ENCODE measurements around the gene EXOC1.

The EXOC1 gene

DNA sequence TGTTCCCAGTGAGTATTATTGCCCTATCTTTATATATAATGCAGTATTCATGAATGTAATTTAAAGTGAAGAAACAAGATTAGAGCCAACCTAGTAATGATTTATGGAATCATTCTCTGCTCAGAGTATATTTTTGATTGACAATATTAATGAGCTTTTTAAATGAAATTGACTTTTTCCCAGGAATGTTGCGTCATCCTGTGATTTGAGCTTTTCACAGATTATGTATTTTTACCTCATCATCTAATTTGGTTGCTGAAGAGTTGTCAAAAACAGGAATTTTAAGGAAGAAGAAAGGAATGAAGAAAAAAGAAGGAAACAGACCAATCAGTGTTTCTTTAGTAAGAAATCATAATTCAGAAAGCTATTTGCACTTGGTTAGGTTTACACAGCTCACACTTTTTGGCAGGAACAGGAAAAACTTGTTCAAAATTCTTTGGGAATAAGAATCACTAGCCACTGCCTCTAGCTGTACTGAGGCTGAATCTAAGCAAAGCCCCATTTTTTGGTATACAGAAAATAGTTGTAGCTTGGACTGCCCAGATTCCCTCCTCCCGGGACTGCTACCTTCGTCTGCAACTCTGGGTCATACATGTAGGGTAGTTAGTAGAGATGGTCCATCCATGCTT, 27.3 kb downstream of the EXOC1 start:
- H3K27ac ChIP-seq (ENCODE audit: low read length), result no peak overlapping the region
- no peak overlapping the region for H3K9ac ChIP-seq (ENCODE audit: low read length)
- peaks cover 13% of the 10 kb centered on the region for H3K36me3 ChIP-seq (ENCODE audit: control insufficient read depth, low read depth, low read length)
- H3K27me3 ChIP-seq (ENCODE audit: control insufficient read depth, insufficient read depth, low read length), result no peaks in the 10 kb centered on the region
- H3K4me1 ChIP-seq (ENCODE audit: control insufficient read depth, low read depth, low read length), result no peaks in the 10 kb centered on the region
- no peak overlapping the region for H3K4me3 ChIP-seq (ENCODE audit: low read length)
- no peaks in the 10 kb centered on the region for H3K9me3 ChIP-seq (ENCODE audit: control insufficient read depth, low read depth, low read length)

DNA sequence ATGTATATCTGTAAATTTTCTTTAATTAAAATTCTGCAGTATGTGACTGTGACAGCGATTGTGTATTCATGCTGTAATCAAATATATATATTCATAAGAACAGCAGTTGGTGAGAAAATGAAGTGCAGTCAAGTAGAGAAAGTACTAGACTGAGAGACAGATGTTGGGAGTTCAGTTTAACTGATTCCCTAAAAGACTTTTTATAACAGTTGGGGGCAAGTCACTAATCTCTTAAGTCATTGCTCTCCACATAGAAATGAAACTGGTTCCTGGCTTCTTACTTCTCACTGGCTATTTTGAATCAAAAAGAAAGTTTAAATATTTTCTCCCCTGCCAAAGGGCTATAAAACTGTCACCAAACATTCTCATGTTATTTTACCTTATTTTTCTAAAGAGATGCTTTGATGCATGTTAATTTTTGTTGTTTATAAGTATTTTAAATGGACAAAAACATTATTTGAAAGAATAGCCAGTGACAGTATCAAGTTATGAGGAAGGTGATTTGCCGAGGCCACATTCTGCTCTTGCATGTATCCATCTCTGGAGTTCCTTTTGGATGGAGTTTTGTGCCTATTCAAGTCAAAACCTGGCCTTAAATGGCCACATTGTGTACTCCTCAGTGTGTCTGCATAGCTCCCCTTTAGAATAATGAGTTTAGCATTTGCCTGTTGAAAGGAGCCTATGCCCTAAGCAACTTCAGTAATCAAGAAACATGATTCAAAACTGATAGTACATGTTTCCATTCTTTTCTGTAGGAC, 30.8 kb downstream of the EXOC1 start:
- H3K27ac ChIP-seq (ENCODE audit: low read length), result no peak overlapping the region
- peaks cover 5% of the 10 kb centered on the region for H3K36me3 ChIP-seq (ENCODE audit: control insufficient read depth, low read depth, low read length)
- H3K4me3 ChIP-seq (ENCODE audit: low read length), result no peak overlapping the region
- no peaks in the 10 kb centered on the region for H3K27me3 ChIP-seq (ENCODE audit: control insufficient read depth, insufficient read depth, low read length)
- no peaks in the 10 kb centered on the region for H3K9me3 ChIP-seq (ENCODE audit: control insufficient read depth, low read depth, low read length)
- H3K4me1 ChIP-seq (ENCODE audit: control insufficient read depth, low read depth, low read length), result no peaks in the 10 kb centered on the region
- no peak overlapping the region for H3K9ac ChIP-seq (ENCODE audit: low read length)

DNA sequence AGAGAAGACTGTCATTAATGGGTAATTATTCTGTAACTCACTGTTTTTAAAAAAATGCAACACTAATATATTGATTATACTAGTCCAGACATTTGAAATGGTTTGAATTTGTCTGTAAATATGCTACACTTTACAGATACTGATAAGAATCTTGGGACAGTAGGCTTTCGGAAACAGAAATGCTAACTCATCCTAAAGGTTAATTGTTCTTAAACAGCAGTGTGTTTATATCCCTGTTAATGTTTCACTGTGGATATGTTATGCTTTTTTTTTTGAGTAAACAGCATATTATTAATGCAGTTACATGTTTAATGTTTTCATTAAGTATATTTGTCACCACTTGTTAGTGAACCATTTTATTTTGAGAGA, 31.4 kb downstream of the EXOC1 start:
- H3K9ac ChIP-seq (ENCODE audit: low read length), result no peak overlapping the region
- H3K4me1 ChIP-seq (ENCODE audit: control insufficient read depth, low read depth, low read length), result no peaks in the 10 kb centered on the region
- H3K27me3 ChIP-seq (ENCODE audit: control insufficient read depth, insufficient read depth, low read length), result no peaks in the 10 kb centered on the region
- no peak overlapping the region for H3K27ac ChIP-seq (ENCODE audit: low read length)
- no peaks in the 10 kb centered on the region for H3K9me3 ChIP-seq (ENCODE audit: control insufficient read depth, low read depth, low read length)
- H3K36me3 ChIP-seq (ENCODE audit: control insufficient read depth, low read depth, low read length), result peaks cover 5% of the 10 kb centered on the region
- no peak overlapping the region for H3K4me3 ChIP-seq (ENCODE audit: low read length)

DNA sequence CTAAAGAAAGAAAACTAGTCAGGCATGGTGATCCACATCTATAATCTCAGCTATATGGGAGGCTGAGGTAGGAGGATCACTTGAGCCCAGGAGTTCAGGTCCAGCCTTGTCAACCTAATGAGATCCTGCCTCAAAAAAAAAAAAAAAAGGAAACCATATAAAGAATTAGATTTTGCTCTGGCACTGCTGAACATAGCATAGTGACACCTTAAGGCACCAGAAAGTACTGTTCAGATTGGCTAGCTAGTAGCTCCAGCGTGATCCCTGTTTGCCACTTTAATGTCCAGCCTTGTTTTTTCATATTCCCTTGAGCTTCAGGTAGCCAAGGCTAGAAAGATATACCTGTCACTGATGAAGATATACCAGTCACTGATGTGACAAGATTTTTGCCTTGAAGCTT, 34.1 kb downstream of the EXOC1 start:
- no peak overlapping the region for H3K27ac ChIP-seq (ENCODE audit: low read length)
- H3K36me3 ChIP-seq (ENCODE audit: control insufficient read depth, low read depth, low read length), result peaks cover 3% of the 10 kb centered on the region
- no peaks in the 10 kb centered on the region for H3K4me1 ChIP-seq (ENCODE audit: control insufficient read depth, low read depth, low read length)
- H3K9me3 ChIP-seq (ENCODE audit: control insufficient read depth, low read depth, low read length), result no peaks in the 10 kb centered on the region
- no peaks in the 10 kb centered on the region for H3K27me3 ChIP-seq (ENCODE audit: control insufficient read depth, insufficient read depth, low read length)
- no peak overlapping the region for H3K4me3 ChIP-seq (ENCODE audit: low read length)
- H3K9ac ChIP-seq (ENCODE audit: low read length), result no peak overlapping the region

DNA sequence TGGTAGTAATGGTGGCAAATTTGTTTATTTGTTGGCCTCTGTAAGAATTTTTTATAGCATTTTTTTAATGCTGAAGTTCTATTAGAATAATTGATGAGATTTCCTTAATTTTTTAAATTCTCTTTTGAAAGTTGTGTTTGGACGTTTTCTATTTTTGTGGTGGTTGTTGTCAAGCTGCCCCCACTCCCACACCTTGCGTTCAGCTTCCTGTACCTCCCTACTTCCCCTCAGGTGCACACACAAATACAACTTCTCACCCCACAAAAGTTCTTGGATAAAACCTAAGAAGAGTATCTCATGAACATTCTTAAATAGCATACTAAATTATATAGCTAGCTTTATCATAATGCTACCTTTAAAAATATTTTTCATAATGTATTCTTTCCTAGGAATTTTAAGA, 38.7 kb downstream of the EXOC1 start:
- no peak overlapping the region for H3K27ac ChIP-seq (ENCODE audit: low read length)
- no peak overlapping the region for H3K9ac ChIP-seq (ENCODE audit: low read length)
- no peaks in the 10 kb centered on the region for H3K27me3 ChIP-seq (ENCODE audit: control insufficient read depth, insufficient read depth, low read length)
- H3K9me3 ChIP-seq (ENCODE audit: control insufficient read depth, low read depth, low read length), result no peaks in the 10 kb centered on the region
- H3K4me1 ChIP-seq (ENCODE audit: control insufficient read depth, low read depth, low read length), result no peaks in the 10 kb centered on the region
- no peak overlapping the region for H3K4me3 ChIP-seq (ENCODE audit: low read length)
- peaks cover 3% of the 10 kb centered on the region for H3K36me3 ChIP-seq (ENCODE audit: control insufficient read depth, low read depth, low read length)

DNA sequence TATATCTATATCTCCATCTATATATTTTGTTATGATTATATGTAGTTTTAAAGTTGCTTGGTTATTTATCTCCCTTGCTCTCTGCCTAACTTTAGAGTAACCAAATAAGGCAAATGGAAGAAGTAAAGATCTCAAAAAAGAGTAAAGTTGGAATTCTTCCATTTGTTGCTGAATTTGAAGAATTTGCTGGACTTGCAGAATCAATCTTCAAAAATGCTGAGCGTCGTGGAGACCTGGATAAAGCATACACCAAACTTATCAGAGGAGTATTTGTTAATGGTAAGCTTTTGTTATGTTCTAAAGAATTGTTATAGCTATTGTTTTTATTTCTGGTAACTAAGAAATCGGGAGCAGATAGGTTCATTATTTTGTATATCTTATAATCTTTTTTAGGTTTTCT, 43.2 kb downstream of the EXOC1 start:
- Histone ChIP-seq H3K9ac (ENCODE audit: low read length) (no peak overlapping the region), H3K27ac (ENCODE audit: low read length) (no peak overlapping the region), H3K9me3 (ENCODE audit: control insufficient read depth, low read depth, low read length) (no peaks in the 10 kb centered on the region), H3K27me3 (ENCODE audit: control insufficient read depth, insufficient read depth, low read length) (no peaks in the 10 kb centered on the region), H3K4me3 (ENCODE audit: low read length) (no peak overlapping the region), H3K36me3 (ENCODE audit: control insufficient read depth, low read depth, low read length) (no peaks in the 10 kb centered on the region), H3K4me1 (ENCODE audit: control insufficient read depth, low read depth, low read length) (no peaks in the 10 kb centered on the region)

DNA sequence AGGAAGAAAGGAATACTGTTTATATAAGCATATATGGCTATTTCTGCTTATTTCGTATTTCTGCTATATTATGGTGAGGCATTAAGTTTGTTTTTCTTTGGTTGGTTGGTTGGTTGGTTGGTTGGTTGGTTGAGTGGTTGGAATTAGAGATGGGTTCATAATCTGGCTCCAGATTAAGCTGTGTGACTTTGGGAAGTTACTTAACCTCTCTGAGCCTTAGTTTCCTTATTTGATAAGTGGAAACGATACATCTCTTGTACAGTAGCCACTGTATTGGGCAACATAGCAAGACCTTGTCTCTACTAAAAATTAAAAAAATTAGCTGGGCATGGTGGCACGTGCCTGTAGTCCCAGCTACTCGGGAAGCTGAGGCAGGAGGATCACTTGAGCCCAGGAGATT, 49.2 kb downstream of the EXOC1 start:
- Histone ChIP-seq H3K36me3 (ENCODE audit: control insufficient read depth, low read depth, low read length) (no peaks in the 10 kb centered on the region), H3K4me1 (ENCODE audit: control insufficient read depth, low read depth, low read length) (no peaks in the 10 kb centered on the region), H3K27ac (ENCODE audit: low read length) (no peak overlapping the region), H3K9me3 (ENCODE audit: control insufficient read depth, low read depth, low read length) (no peaks in the 10 kb centered on the region), H3K9ac (ENCODE audit: low read length) (no peak overlapping the region), H3K27me3 (ENCODE audit: control insufficient read depth, insufficient read depth, low read length) (no peaks in the 10 kb centered on the region), H3K4me3 (ENCODE audit: low read length) (no peak overlapping the region)

GRCh38 chr4:55903577-55903976, 50.1 kb downstream of the EXOC1 start:
- no peaks in the 10 kb centered on the region for H3K9me3 ChIP-seq (ENCODE audit: control insufficient read depth, low read depth, low read length)
- no peak overlapping the region for H3K27ac ChIP-seq (ENCODE audit: low read length)
- no peaks in the 10 kb centered on the region for H3K36me3 ChIP-seq (ENCODE audit: control insufficient read depth, low read depth, low read length)
- H3K9ac ChIP-seq (ENCODE audit: low read length), result no peak overlapping the region
- no peaks in the 10 kb centered on the region for H3K4me1 ChIP-seq (ENCODE audit: control insufficient read depth, low read depth, low read length)
- H3K4me3 ChIP-seq (ENCODE audit: low read length), result no peak overlapping the region
- no peaks in the 10 kb centered on the region for H3K27me3 ChIP-seq (ENCODE audit: control insufficient read depth, insufficient read depth, low read length)

DNA sequence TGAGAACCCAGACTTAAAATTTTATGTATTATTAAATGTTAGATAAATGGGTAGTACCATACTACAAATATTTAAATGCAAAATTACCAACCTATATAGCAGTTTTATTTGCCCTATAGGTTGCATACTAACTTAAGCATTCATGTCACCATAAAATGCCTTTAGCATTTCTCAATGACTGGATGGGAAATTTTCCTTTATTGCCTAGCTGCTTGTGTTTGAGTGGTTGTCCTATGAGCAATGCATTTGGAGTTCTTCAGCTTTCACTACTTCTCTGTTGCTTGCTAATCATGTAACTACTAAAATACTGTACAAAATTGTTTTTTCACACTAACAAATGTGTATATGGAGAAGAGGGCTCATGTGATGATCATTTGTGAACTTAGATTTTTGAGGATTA, 51.1 kb downstream of the EXOC1 start:
- no peaks in the 10 kb centered on the region for H3K36me3 ChIP-seq (ENCODE audit: control insufficient read depth, low read depth, low read length)
- H3K4me1 ChIP-seq (ENCODE audit: control insufficient read depth, low read depth, low read length), result no peaks in the 10 kb centered on the region
- H3K9ac ChIP-seq (ENCODE audit: low read length), result no peak overlapping the region
- H3K4me3 ChIP-seq (ENCODE audit: low read length), result no peak overlapping the region
- no peaks in the 10 kb centered on the region for H3K9me3 ChIP-seq (ENCODE audit: control insufficient read depth, low read depth, low read length)
- H3K27ac ChIP-seq (ENCODE audit: low read length), result no peak overlapping the region
- no peaks in the 10 kb centered on the region for H3K27me3 ChIP-seq (ENCODE audit: control insufficient read depth, insufficient read depth, low read length)

DNA sequence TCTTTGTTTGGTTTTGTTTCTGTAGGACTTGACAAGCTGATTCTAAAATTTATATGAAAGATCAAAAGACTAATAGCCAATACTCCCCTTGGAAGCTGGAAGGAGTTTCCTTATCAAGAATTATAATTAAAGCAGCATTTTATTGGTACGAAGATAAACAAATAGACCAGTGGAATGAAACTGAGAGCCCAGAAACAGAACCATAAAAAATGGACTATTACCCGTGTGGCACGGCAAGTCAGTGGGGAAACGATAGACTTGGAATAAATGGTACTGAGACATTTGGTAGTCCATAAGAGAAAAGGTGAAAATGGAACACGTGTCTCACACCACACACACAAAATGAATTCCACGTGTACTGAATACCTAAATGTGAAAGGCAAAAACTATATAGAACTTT, 52.9 kb downstream of the EXOC1 start:
- no peaks in the 10 kb centered on the region for H3K36me3 ChIP-seq (ENCODE audit: control insufficient read depth, low read depth, low read length)
- H3K27me3 ChIP-seq (ENCODE audit: control insufficient read depth, insufficient read depth, low read length), result no peaks in the 10 kb centered on the region
- no peaks in the 10 kb centered on the region for H3K9me3 ChIP-seq (ENCODE audit: control insufficient read depth, low read depth, low read length)
- H3K4me3 ChIP-seq (ENCODE audit: low read length), result no peak overlapping the region
- no peak overlapping the region for H3K9ac ChIP-seq (ENCODE audit: low read length)
- no peaks in the 10 kb centered on the region for H3K4me1 ChIP-seq (ENCODE audit: control insufficient read depth, low read depth, low read length)
- H3K27ac ChIP-seq (ENCODE audit: low read length), result no peak overlapping the region

DNA sequence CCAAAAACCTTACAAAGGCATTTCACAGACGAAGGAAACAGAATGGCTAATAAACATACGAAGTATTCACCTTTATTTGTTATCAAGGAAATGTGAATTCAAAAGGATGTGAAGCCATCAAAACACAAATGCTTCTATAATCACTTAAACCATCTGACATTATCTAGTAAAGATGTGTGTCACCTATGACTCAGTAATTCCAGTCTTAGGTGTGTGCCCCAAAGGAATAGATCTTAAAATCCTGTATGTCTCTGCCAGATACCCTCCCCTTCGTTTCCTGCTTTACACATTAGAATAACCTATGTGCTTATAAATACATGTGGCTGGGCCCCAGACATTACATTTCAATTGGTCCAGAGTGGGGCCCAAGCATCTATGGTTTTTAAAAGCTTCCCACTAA, 53.5 kb downstream of the EXOC1 start:
- H3K36me3 ChIP-seq (ENCODE audit: control insufficient read depth, low read depth, low read length), result no peaks in the 10 kb centered on the region
- no peaks in the 10 kb centered on the region for H3K27me3 ChIP-seq (ENCODE audit: control insufficient read depth, insufficient read depth, low read length)
- H3K27ac ChIP-seq (ENCODE audit: low read length), result no peak overlapping the region
- no peaks in the 10 kb centered on the region for H3K4me1 ChIP-seq (ENCODE audit: control insufficient read depth, low read depth, low read length)
- no peaks in the 10 kb centered on the region for H3K9me3 ChIP-seq (ENCODE audit: control insufficient read depth, low read depth, low read length)
- H3K4me3 ChIP-seq (ENCODE audit: low read length), result no peak overlapping the region
- no peak overlapping the region for H3K9ac ChIP-seq (ENCODE audit: low read length)

DNA sequence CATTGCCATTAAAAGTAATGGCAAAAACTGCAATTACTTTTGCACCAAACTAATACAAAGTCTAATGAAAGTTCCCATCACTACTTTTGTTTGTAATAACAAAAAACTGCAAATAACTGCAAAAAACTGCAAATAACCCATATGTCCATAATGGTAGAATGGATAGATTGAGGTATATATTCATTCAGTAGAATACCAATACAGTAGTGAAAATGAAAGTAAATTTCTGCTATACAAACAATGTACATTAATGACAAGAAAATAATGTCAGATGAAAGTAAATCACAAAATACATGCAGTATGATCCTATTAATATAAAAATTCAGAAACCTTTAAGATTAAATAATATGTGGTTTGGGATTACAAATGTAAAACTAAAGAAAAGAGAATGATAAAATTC, 54.0 kb downstream of the EXOC1 start:
- Histone ChIP-seq H3K9ac (ENCODE audit: low read length) (no peak overlapping the region), H3K36me3 (ENCODE audit: control insufficient read depth, low read depth, low read length) (no peaks in the 10 kb centered on the region), H3K4me3 (ENCODE audit: low read length) (no peak overlapping the region), H3K9me3 (ENCODE audit: control insufficient read depth, low read depth, low read length) (no peaks in the 10 kb centered on the region), H3K4me1 (ENCODE audit: control insufficient read depth, low read depth, low read length) (no peaks in the 10 kb centered on the region), H3K27ac (ENCODE audit: low read length) (no peak overlapping the region), H3K27me3 (ENCODE audit: control insufficient read depth, insufficient read depth, low read length) (no peaks in the 10 kb centered on the region)
